Fibroblast of the aortic adventitia (primary cell): ENCODE data around the gene VTI1A. TPM values are rescaled to one million over a fixed set of nuclear protein-coding genes. Genes with fewer than 3 reads are reported as not detected.

Experiments
- DNase-seq: peaks from one replicate; pipeline ENCODE4 v3.0.0-alpha.2; 2010; ENCODE audit warnings: low read depth
- H3K4me3 ChIP-seq: 2 replicates; pipeline ENCODE4 v1.5.1; 2011; ENCODE audit warnings: low read depth, mild to moderate bottlenecking, control low read depth, low read length, moderate library complexity
- CTCF ChIP-seq: IDR thresholded peaks from 2 replicates; pipeline ENCODE4 v1.5.1; 2011; ENCODE audit warnings: mild to moderate bottlenecking, low read length, control low read depth, inconsistent platforms; ENCODE audit not compliant: insufficient read depth
- total RNA-seq: library from RNA; depleted of rRNA; stranded (reverse); fragments of >200 nt; gene quantifications from 2 replicates; pipeline ENCODE4 v1.2.3, GENCODE V29; 2012; ENCODE audit warnings: low replicate concordance

VTI1A gene
- total RNA-seq, 1 donor, result 44.5 TPM

GRCh38 chr10:112466802-112467201 is 19.8 kb downstream of the VTI1A start:
- H3K4me3 ChIP-seq, result no peak overlapping the region
- TF ChIP-seq CTCF, result no peak
- no peak for DNase-seq

- no peak for TF ChIP-seq CTCF
- no peak overlapping the region for H3K4me3 ChIP-seq
- no peak for DNase-seq
These were observed 20.6 kb downstream of the VTI1A start for GRCh38 chr10:112467541-112468075.

- no peak overlapping the region for H3K4me3 ChIP-seq
- DNase-seq, result peak; percentile 75
- TF ChIP-seq CTCF, result peak; percentile 64
These were observed 25.0 kb downstream of the VTI1A start for GRCh38 chr10:112471878-112472487.

- TF ChIP-seq CTCF, result peak; percentile 50
- DNase-seq, result peak; percentile 49
- no peak overlapping the region for H3K4me3 ChIP-seq
These were observed 28.7 kb downstream of the VTI1A start for GRCh38 chr10:112475575-112476218.

- no peak for TF ChIP-seq CTCF
- no peak for DNase-seq
- H3K4me3 ChIP-seq, result no peak overlapping the region
These were observed 34.6 kb downstream of the VTI1A start for GRCh38 chr10:112481602-112482001.

- H3K4me3 ChIP-seq, result no peak overlapping the region
- DNase-seq, result no peak
- TF ChIP-seq CTCF, result no peak
These were observed 37.4 kb downstream of the VTI1A start for GRCh38 chr10:112484399-112484798.

- TF ChIP-seq CTCF, result no peak
These were observed 40.9 kb downstream of the VTI1A start for GRCh38 chr10:112487964-112488363.

More at GRCh38 chr10:112487964-112488363, 40.9 kb downstream of the VTI1A start:
- no peak overlapping the region for H3K4me3 ChIP-seq
- no peak for DNase-seq
